ENCODE results near the gene RAB3IL1. TPM values are rescaled to one million over a fixed set of nuclear protein-coding genes. Genes with fewer than 3 reads are reported as not detected.
"Not testable (repeated sequence)": the region's sequence is repeated elsewhere in the genome, so short reads cannot be mapped to it uniquely, and the experiment has no call there.

RAB3IL1 gene
- total and polyA plus RNA-seq, 2 donors (not counting 1 experiment from before 2014, with no cell fraction given): 9.6 to 13.4 TPM

DNA sequence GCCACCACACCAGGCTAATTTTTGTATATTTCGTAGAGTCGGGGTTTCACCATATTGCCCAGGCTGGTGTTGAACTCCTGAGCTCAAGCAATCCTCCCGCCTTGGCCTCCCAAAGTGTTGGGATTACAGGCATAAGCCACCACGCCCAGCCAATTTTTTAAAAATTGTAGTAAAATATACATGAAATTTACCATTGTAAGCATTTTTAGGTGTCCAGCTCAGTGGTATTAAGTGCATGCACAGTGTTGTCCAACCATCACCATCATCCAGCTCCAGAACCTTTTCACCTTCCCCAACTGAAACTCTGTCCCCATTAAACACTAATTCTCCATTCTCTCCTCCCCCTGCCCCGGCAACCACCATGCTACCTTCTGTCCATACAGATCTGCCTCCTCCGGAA lies 34.5 kb downstream of the RAB3IL1 start:
- no peak overlapping the region for H2AFZ ChIP-seq (ENCODE audit: low read length)
- no peak for TF ChIP-seq EZH2 (IDR thresholded peaks at IDR 0.05; ENCODE audit: low read length, missing control alignments)
- TF ChIP-seq, protein P1, sequence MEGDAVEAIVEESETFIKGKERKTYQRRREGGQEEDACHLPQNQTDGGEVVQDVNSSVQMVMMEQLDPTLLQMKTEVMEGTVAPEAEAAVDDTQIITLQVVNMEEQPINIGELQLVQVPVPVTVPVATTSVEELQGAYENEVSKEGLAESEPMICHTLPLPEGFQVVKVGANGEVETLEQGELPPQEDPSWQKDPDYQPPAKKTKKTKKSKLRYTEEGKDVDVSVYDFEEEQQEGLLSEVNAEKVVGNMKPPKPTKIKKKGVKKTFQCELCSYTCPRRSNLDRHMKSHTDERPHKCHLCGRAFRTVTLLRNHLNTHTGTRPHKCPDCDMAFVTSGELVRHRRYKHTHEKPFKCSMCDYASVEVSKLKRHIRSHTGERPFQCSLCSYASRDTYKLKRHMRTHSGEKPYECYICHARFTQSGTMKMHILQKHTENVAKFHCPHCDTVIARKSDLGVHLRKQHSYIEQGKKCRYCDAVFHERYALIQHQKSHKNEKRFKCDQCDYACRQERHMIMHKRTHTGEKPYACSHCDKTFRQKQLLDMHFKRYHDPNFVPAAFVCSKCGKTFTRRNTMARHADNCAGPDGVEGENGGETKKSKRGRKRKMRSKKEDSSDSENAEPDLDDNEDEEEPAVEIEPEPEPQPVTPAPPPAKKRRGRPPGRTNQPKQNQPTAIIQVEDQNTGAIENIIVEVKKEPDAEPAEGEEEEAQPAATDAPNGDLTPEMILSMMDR (conservative IDR thresholded peaks at IDR 0.05 in 1 of 2, IDR thresholded peaks at IDR 0.05 in 1 of 2; ENCODE audit: low read depth in 1 of 2, low read length in 2 of 2): no peak
- no peaks in the 10 kb centered on the region for H3K9me3 ChIP-seq (ENCODE audit: control insufficient read depth, insufficient read depth, low read depth, low read length)
- no peak overlapping the region for H3K9ac ChIP-seq (ENCODE audit: insufficient read depth, low read length)
- peaks cover 3% of the 10 kb centered on the region for H3K4me1 ChIP-seq (ENCODE audit: control insufficient read depth, extremely low read depth, insufficient read depth, low read length)
- H3K4me3 ChIP-seq (replicated peaks in 1 of 4; ENCODE audit: control extremely low read depth in 1 of 4, insufficient read depth in 1 of 4, low read depth in 3 of 4, low read length in 4 of 4): no peak overlapping the region
- H3K36me3 ChIP-seq (ENCODE audit: control insufficient read depth, insufficient read depth, low read length): peaks cover 5% of the 10 kb centered on the region
- H3K79me2 ChIP-seq (ENCODE audit: control insufficient read depth, insufficient read depth, low read length): peaks cover 27% of the 10 kb centered on the region
- no peaks in the 10 kb centered on the region for H3K27me3 ChIP-seq (ENCODE audit: control insufficient read depth, insufficient read depth, low read length)
- no peak for DNase-seq (ENCODE audit: low read depth in 2 of 2)
- H3K27ac ChIP-seq (ENCODE audit: insufficient read depth, low read length): no peak overlapping the region
- H3K4me2 ChIP-seq (ENCODE audit: extremely low read depth, insufficient read depth, low read length): no peak overlapping the region
- no peaks in the 10 kb centered on the region for H4K20me1 ChIP-seq (ENCODE audit: control insufficient read depth, extremely low read depth, insufficient read depth, low read length)

DNA sequence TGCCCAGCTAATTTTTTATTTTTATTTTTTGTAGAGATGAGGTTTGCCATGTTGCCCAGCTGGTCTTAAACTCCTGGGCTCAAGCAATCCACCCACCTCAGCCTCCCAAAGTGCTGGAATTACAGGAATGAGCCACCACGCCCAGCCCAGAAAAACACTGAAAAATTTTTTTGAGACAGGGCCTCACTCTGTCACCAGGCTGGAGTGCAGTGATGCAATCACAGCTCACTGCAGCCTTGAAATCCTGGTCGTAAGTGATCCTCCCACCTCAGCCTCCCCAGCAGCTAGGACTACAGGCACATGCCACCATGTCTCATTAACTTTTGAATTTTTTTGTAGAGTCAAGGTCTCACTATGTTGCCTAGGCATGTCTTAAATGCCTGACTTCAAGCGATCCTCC lies 35.1 kb downstream of the RAB3IL1 start:
- not testable (repeated sequence) for H3K27ac ChIP-seq (ENCODE audit: insufficient read depth, low read length); H2AFZ ChIP-seq (ENCODE audit: low read length); H3K36me3 ChIP-seq (ENCODE audit: control insufficient read depth, insufficient read depth, low read length); DNase-seq (ENCODE audit: low read depth in 2 of 2); H3K4me1 ChIP-seq (ENCODE audit: control insufficient read depth, extremely low read depth, insufficient read depth, low read length); H3K9me3 ChIP-seq (ENCODE audit: control insufficient read depth, insufficient read depth, low read depth, low read length); H4K20me1 ChIP-seq (ENCODE audit: control insufficient read depth, extremely low read depth, insufficient read depth, low read length); H3K27me3 ChIP-seq (ENCODE audit: control insufficient read depth, insufficient read depth, low read length); H3K4me2 ChIP-seq (ENCODE audit: extremely low read depth, insufficient read depth, low read length); H3K4me3 ChIP-seq (replicated peaks in 1 of 4; ENCODE audit: control extremely low read depth in 1 of 4, insufficient read depth in 1 of 4, low read depth in 3 of 4, low read length in 4 of 4); H3K9ac ChIP-seq (ENCODE audit: insufficient read depth, low read length)
- H3K79me2 ChIP-seq (ENCODE audit: control insufficient read depth, insufficient read depth, low read length): peaks cover 22% of the 10 kb centered on the region

DNA sequence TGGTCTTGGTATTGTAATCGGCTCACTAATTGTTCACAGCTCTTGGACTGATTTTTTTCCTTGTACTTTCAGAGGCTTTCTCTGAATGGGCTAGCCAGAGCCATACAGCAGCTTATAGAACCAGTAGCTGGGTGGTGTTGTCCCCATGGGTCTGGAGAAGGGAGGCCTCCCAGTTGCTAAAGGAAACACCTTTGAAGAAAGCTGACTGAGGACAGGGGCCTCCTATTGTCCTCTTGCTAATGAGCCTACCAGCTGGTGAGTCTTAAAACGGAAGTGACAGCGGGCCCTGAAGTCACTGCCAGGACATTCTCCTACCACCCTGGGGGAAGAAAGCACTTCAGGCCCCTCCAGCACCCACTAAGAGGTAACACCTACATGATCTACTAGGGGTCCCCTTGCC lies 36.0 kb downstream of the RAB3IL1 start:
- Histone ChIP-seq H3K36me3 (ENCODE audit: control insufficient read depth, insufficient read depth, low read length) (peaks cover 3% of the 10 kb centered on the region), H4K20me1 (ENCODE audit: control insufficient read depth, extremely low read depth, insufficient read depth, low read length) (no peaks in the 10 kb centered on the region)
- no peak for TF ChIP-seq EZH2 (IDR thresholded peaks at IDR 0.05; ENCODE audit: low read length, missing control alignments)
- TF ChIP-seq, protein P1 (conservative IDR thresholded peaks at IDR 0.05 in 1 of 2, IDR thresholded peaks at IDR 0.05 in 1 of 2; ENCODE audit: low read depth in 1 of 2, low read length in 2 of 2): no peak

More for the DNA sequence above, 36.0 kb downstream of the RAB3IL1 start:
- Histone ChIP-seq H3K4me2 (ENCODE audit: extremely low read depth, insufficient read depth, low read length) (no peak overlapping the region), H3K4me1 (ENCODE audit: control insufficient read depth, extremely low read depth, insufficient read depth, low read length) (no peaks in the 10 kb centered on the region), H3K27me3 (ENCODE audit: control insufficient read depth, insufficient read depth, low read length) (no peaks in the 10 kb centered on the region), H3K4me3 (replicated peaks in 1 of 4; ENCODE audit: control extremely low read depth in 1 of 4, insufficient read depth in 1 of 4, low read depth in 3 of 4, low read length in 4 of 4) (no peak overlapping the region), H2AFZ (ENCODE audit: low read length) (no peak overlapping the region), H3K9me3 (ENCODE audit: control insufficient read depth, insufficient read depth, low read depth, low read length) (no peaks in the 10 kb centered on the region), H3K79me2 (ENCODE audit: control insufficient read depth, insufficient read depth, low read length) (peaks cover 15% of the 10 kb centered on the region), H3K9ac (ENCODE audit: insufficient read depth, low read length) (no peak overlapping the region), H3K27ac (ENCODE audit: insufficient read depth, low read length) (no peak overlapping the region)
- no peak for DNase-seq (ENCODE audit: low read depth in 2 of 2)
